HepG2 (cell line): ENCODE results near the gene NEDD4L. TPM values are rescaled to one million over a fixed set of nuclear protein-coding genes. Genes with fewer than 3 reads are reported as not detected.

ENCODE experiments used
- ATAC-seq: fragments of 200-7000 bp; cut with Tn5 transposase; 3 replicates; pipeline ENCODE4 v1.9.1; 2020; ENCODE audit warnings: mild to moderate bottlenecking, moderate library complexity
- BruUV-seq: library from RNA; stranded (reverse); fragments of 400-500 nt; replicated peaks from 2 replicates; lab custom pipeline; 2021; lab: Mats Ljungman, UMichigan
- CTCF ChIA-PET: fragments of 300-600 bp; formaldehyde crosslinking; extraction: SDS; loops from one replicate; lab custom pipeline; 2021; ENCODE audit warnings: low total read pairs, inconsistent platforms, low intra/inter-chr PET ratio; lab: Yijun Ruan, JAX
- POLR2A ChIA-PET: fragments of 350-600 bp; sonication (Branson Sonifier 250); formaldehyde crosslinking; loops from one replicate; lab custom pipeline; 2020; ENCODE audit warnings: antibody characterized with exemption, inconsistent platforms; lab: Yijun Ruan, JAX
- DNase-seq: peaks from one replicate; pipeline ENCODE4 v3.0.0-alpha.2; 2015; ENCODE audit warnings: low spot score
- FAIRE-seq: peaks from 3 replicates; lab custom pipeline; 2011; peaks lifted over from hg19 to GRCh38; lab: Jason Lieb, UNC
- H2AFZ ChIP-seq: one replicate; pipeline ENCODE4 v1.6.1; 2011; ENCODE audit warnings: low read length, inconsistent platforms
- H3K27ac ChIP-seq: fragments of 300-600 bp; 3 replicates; pipeline ENCODE4 v1.8.0; 2011; ENCODE audit warnings: mixed run types, mild to moderate bottlenecking, mixed read lengths, low read length, inconsistent platforms; ENCODE audit not compliant: insufficient read depth; ENCODE audit errors: extremely low read length
- H3K27me3 ChIP-seq, 2 experiments: fragments of 200-600 bp in 1 of 2; 2 replicates in 1 of 2; 3 replicates in 1 of 2; pipeline versions ENCODE4 v1.6.0 to v1.8.0; 2011; ENCODE audit warnings: low read length in 2 of 2, mild to moderate bottlenecking in 2 of 2, moderate library complexity in 2 of 2, inconsistent platforms in 1 of 2; ENCODE audit not compliant: insufficient read depth in 2 of 2, control insufficient read depth in 1 of 2
- H3K36me3 ChIP-seq, 2 experiments: fragments of 200-600 bp in 1 of 2; replicated peaks in 1 of 2; 2 replicates in 1 of 2; 3 replicates in 1 of 2; pipeline versions ENCODE4 v1.5.1 to v1.8.0; 2011; ENCODE audit warnings: low read length in 2 of 2, inconsistent platforms in 1 of 2; ENCODE audit not compliant: insufficient read depth in 2 of 2, control insufficient read depth in 1 of 2
- H3K4me1 ChIP-seq: 2 replicates; pipeline ENCODE4 v1.5.1; 2012; ENCODE audit warnings: low read length, inconsistent platforms; ENCODE audit not compliant: insufficient read depth
- H3K4me2 ChIP-seq: 2 replicates; pipeline ENCODE4 v1.6.0; 2011; ENCODE audit warnings: low read depth, low read length, inconsistent platforms
- H3K4me3 ChIP-seq, 3 experiments: fragments of 200-600 bp in 1 of 3; sonication (generic), shearing (Covaris generic) in 1 of 3; replicated peaks in 1 of 3; 2 replicates each; pipeline ENCODE4 v1.5.1; 2011 to 2016; ENCODE audit warnings: low read length in 3 of 3, inconsistent platforms in 2 of 3, low read depth in 2 of 3, mild to moderate bottlenecking in 2 of 3, control low read depth in 1 of 3, mixed read lengths in 1 of 3; ENCODE audit not compliant: insufficient read depth in 1 of 3
- H3K79me2 ChIP-seq: one replicate; pipeline ENCODE4 v1.6.1; 2011; ENCODE audit warnings: low read length, inconsistent platforms; ENCODE audit not compliant: insufficient read depth
- H3K9ac ChIP-seq: 2 replicates; pipeline ENCODE4 v1.6.0; 2011; ENCODE audit warnings: mild to moderate bottlenecking, low read depth, low read length, inconsistent platforms; ENCODE audit not compliant: insufficient read depth
- H3K9me3 ChIP-seq: 2 replicates; pipeline ENCODE4 v1.5.1; 2012; ENCODE audit warnings: mild to moderate bottlenecking, low read length
- H4K20me1 ChIP-seq: 2 replicates; pipeline ENCODE4 v1.6.0; 2011; ENCODE audit warnings: inconsistent platforms, mild to moderate bottlenecking, low read length, moderate library complexity; ENCODE audit not compliant: insufficient read depth
- FOSL1 ChIP-seq: sonication (generic); formaldehyde crosslinking; IDR thresholded peaks from 2 replicates; pipeline ENCODE4 v1.9.0; 2021; ENCODE audit warnings: missing genetic modification reagents, borderline replicate concordance
- MAFK ChIP-seq, 2 experiments: IDR thresholded peaks in 1 of 2; conservative IDR thresholded peaks in 1 of 2; 2 replicates each; pipeline ENCODE4 v1.6.1; 2011; ENCODE audit warnings: improper control_type of control experiment in 2 of 2, low read length in 2 of 2
- ZNF30 ChIP-seq: sonication (generic); formaldehyde crosslinking; IDR thresholded peaks from 2 replicates; pipeline ENCODE4 v1.5.0; 2020; ENCODE audit warnings: mild to moderate bottlenecking, missing genetic modification reagents
- ZNF460 ChIP-seq: sonication (generic); formaldehyde crosslinking; IDR thresholded peaks from 2 replicates; pipeline ENCODE4 v1.5.1; 2020; ENCODE audit warnings: missing genetic modification reagents, mild to moderate bottlenecking, borderline replicate concordance
- WGBS: methylation state at CpG from one replicate; pipeline ENCODE4 v1.1.6; 2017; ENCODE audit warnings: low lambda C conversion rate; 5-methylcytosine and 5-hydroxymethylcytosine counted together
- in situ Hi-C: cut with HindIII; loops from 2 replicates; pipeline ENCODE4 v1.10.0; 2017; ENCODE audit warnings: low pct_unique_long_range_greater_than_20kb; ENCODE audit not compliant: extremely low pct_ligation_motif_present
- intact Hi-C: fragments of 100-400 bp; cut with micrococcal nuclease; formaldehyde crosslinking; loops from one replicate; pipeline ENCODE4 v1.10.0; 2022; ENCODE audit not compliant: unreplicated experiment
- polyA plus RNA-seq, 8 experiments: library from polyadenylated mRNA; depleted of rRNA in 3 of 8; stranded (reverse) in 7 of 8; unstranded in 1 of 8; fragments of >200 nt; fragmentation: Illumina TruSeq in 4 of 8; extraction: Trizol in 4 of 8; gene quantifications; 2 replicates each; pipeline versions ENCODE4 v1.2.1 to v1.2.3, GENCODE V29; 2011 to 2016; ENCODE audit warnings: low read depth in 4 of 8, missing spikeins in 1 of 8, mixed read lengths in 1 of 8; ENCODE audit not compliant: insufficient read depth in 1 of 8
- total RNA-seq, 5 experiments: library from RNA; depleted of rRNA; stranded (reverse); fragments of >200 nt; fragmentation: Illumina TruSeq; extraction: Trizol; gene quantifications; 2 replicates each; pipeline ENCODE4 v1.2.3, GENCODE V29; 2016; ENCODE audit warnings: low read depth in 1 of 5
- TF ChIP-seq, protein P1 (sequence below): sonication (generic); formaldehyde crosslinking; IDR thresholded peaks from 2 replicates; pipeline ENCODE4 v1.4.0; 2020; ENCODE audit warnings: missing genetic modification reagents, mild to moderate bottlenecking, borderline replicate concordance
- TF ChIP-seq, protein P2 (sequence below): IDR thresholded peaks from 2 replicates; pipeline ENCODE4 v1.6.1; 2016; ENCODE audit warnings: low read depth, missing genetic modification reagents, missing compliant biosample characterization

Gene NEDD4L
- total and polyA plus RNA-seq, 2 of the 13 experiments (the other 11 are each of a cell fraction or from before 2014, with no cell fraction given): 168 to 390 TPM

- Histone ChIP-seq H3K79me2 (peaks cover 47% of the 10 kb centered on the region), H3K27ac (no peak overlapping the region), H3K4me3 (no peak overlapping the region), H2AFZ (no peak overlapping the region), H3K4me2 (no peak overlapping the region), H4K20me1 (0 out of 2 replicates have a peak, but pooled peaks cover 10% of the 10 kb centered on the region), H3K9me3 (no peaks in the 10 kb centered on the region), H3K27me3 (no peaks in the 10 kb centered on the region)
- DNase-seq (no peak), FAIRE-seq (no peak), ATAC-seq (no peak)
- WGBS: 92% methylated on average over 2 of the region's 2 CpGs
- ChIA-PET CTCF (no interaction called here), POLR2A (no interaction called here)
- BruUV-seq: no TSS peak
- intact Hi-C loops: no loop called here
- no peak for TF ChIP-seq ZNF460 (CRISPR knock-in tag)
- 0 out of 4 replicates have a peak, but pooled peaks of 1 of the 2 experiments have one; percentile 9 for TF ChIP-seq MAFK (conservative IDR thresholded peaks at IDR 0.05 in 1 of 2, IDR thresholded peaks at IDR 0.05 in 1 of 2; ENCODE audit: low read length in 2 of 2)
- TF ChIP-seq, all 625 proteins: peak for 1
- in situ Hi-C loops: no loop called here
- H3K36me3 ChIP-seq: peaks cover 2 to 17% of the 10 kb centered on the region in 2 experiments; a peak in 3 of 5 replicates
- H3K4me1 ChIP-seq: peaks cover 30% of the 10 kb centered on the region
- H3K9ac ChIP-seq: no peak overlapping the region
Measured at GRCh38 chr18:58271770-58272169, 227.7 kb downstream of the NEDD4L start.

- Histone ChIP-seq H2AFZ (no peak overlapping the region), H3K9me3 (no peaks in the 10 kb centered on the region), H3K4me1 (peaks cover 34% of the 10 kb centered on the region), H3K9ac (no peak overlapping the region), H3K4me2 (no peak overlapping the region), H3K36me3 (peaks cover 2 to 17% of the 10 kb centered on the region in 2 experiments; a peak in 3 of 5 replicates), H3K79me2 (peaks cover 51% of the 10 kb centered on the region), H3K27me3 (no peaks in the 10 kb centered on the region), H3K4me3 (no peak overlapping the region), H3K27ac (no peak overlapping the region), H4K20me1 (0 out of 2 replicates have a peak, but pooled peaks cover 10% of the 10 kb centered on the region)
- ChIA-PET POLR2A (no interaction called here), CTCF (no interaction called here)
- FAIRE-seq: no peak
- no TSS peak for BruUV-seq
- intact Hi-C loops (no loop called here), in situ Hi-C loops (no loop called here)
- 100% methylated on average over 5 of the region's 6 CpGs for WGBS
- DNase-seq: no peak
- ATAC-seq: no peak
- TF ChIP-seq, protein P1, sequence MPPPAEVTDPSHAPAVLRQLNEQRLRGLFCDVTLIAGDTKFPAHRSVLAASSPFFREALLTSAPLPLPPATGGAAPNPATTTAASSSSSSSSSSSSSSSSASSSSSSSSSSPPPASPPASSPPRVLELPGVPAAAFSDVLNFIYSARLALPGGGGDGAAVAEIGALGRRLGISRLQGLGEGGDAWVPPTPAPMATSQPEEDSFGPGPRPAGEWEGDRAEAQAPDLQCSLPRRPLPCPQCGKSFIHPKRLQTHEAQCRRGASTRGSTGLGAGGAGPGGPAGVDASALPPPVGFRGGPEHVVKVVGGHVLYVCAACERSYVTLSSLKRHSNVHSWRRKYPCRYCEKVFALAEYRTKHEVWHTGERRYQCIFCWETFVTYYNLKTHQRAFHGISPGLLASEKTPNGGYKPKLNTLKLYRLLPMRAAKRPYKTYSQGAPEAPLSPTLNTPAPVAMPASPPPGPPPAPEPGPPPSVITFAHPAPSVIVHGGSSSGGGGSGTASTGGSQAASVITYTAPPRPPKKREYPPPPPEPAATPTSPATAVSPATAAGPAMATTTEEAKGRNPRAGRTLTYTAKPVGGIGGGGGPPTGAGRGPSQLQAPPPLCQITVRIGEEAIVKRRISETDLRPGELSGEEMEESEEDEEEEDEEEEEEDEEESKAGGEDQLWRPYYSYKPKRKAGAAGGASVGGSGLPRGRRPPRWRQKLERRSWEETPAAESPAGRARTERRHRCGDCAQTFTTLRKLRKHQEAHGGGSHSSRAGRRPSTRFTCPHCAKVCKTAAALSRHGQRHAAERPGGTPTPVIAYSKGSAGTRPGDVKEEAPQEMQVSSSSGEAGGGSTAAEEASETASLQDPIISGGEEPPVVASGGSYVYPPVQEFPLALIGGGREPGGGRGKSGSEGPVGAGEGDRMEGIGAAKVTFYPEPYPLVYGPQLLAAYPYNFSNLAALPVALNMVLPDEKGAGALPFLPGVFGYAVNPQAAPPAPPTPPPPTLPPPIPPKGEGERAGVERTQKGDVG: no peak
- TF ChIP-seq, protein P2, sequence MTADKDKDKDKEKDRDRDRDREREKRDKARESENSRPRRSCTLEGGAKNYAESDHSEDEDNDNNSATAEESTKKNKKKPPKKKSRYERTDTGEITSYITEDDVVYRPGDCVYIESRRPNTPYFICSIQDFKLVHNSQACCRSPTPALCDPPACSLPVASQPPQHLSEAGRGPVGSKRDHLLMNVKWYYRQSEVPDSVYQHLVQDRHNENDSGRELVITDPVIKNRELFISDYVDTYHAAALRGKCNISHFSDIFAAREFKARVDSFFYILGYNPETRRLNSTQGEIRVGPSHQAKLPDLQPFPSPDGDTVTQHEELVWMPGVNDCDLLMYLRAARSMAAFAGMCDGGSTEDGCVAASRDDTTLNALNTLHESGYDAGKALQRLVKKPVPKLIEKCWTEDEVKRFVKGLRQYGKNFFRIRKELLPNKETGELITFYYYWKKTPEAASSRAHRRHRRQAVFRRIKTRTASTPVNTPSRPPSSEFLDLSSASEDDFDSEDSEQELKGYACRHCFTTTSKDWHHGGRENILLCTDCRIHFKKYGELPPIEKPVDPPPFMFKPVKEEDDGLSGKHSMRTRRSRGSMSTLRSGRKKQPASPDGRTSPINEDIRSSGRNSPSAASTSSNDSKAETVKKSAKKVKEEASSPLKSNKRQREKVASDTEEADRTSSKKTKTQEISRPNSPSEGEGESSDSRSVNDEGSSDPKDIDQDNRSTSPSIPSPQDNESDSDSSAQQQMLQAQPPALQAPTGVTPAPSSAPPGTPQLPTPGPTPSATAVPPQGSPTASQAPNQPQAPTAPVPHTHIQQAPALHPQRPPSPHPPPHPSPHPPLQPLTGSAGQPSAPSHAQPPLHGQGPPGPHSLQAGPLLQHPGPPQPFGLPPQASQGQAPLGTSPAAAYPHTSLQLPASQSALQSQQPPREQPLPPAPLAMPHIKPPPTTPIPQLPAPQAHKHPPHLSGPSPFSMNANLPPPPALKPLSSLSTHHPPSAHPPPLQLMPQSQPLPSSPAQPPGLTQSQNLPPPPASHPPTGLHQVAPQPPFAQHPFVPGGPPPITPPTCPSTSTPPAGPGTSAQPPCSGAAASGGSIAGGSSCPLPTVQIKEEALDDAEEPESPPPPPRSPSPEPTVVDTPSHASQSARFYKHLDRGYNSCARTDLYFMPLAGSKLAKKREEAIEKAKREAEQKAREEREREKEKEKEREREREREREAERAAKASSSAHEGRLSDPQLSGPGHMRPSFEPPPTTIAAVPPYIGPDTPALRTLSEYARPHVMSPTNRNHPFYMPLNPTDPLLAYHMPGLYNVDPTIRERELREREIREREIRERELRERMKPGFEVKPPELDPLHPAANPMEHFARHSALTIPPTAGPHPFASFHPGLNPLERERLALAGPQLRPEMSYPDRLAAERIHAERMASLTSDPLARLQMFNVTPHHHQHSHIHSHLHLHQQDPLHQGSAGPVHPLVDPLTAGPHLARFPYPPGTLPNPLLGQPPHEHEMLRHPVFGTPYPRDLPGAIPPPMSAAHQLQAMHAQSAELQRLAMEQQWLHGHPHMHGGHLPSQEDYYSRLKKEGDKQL: no peak
- TF ChIP-seq ZNF30 (no peak), FOSL1 (CRISPR knock-in tag) (no peak)
Measured at GRCh38 chr18:58272209-58272608, 228.2 kb downstream of the NEDD4L start.
